ENCODE data around the gene IL22RA1. TPM values are rescaled to one million over a fixed set of nuclear protein-coding genes. Genes with fewer than 3 reads are reported as not detected.

Gene IL22RA1
- total and polyA plus RNA-seq, 10 of the 15 experiments (the other 5 are each of a cell fraction or from before 2014, with no cell fraction given), result not detected

DNA sequence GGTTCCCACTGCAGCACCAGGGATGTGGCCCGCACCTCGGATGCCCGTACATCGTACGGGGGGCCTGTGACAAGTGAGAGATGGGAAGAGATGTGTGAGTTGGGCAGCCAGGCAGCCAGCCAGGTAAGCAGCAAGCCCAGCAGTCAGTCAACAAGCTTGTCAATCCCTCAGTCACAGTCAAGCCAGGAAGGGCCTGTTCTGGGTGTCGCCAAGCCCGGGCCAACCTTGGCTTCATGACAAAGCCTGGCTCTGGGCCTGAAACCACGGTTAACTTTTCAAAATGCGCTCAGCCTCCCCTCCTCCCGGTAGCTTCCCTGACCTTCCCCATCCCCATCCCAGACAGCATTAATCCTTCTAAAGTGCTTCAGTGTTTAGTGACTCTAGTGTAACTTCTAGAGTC, 62.8 kb downstream of the IL22RA1 start:
- no peak overlapping the region for H3K9ac ChIP-seq (ENCODE audit: control insufficient read depth, insufficient read depth, low read length)
- ChIA-PET RAD21 (ENCODE audit: unreplicated experiment) (no interaction called here), POLR2A (no interaction called here), CTCF (interaction anchor here (1.6 kb wide), 1 partner anchor 9 kb away, joined by 4 read pairs; no protein-coding TSS in a partner anchor), SMC1A (ENCODE audit: uncharacterized antibody, unreplicated experiment) (interaction anchor here (0.9 kb wide), 1 partner anchor 11 kb away, joined by 3 read pairs; no protein-coding TSS in a partner anchor)
- H3K36me3 ChIP-seq (ENCODE audit: control insufficient read depth in 2 of 2, insufficient read depth in 2 of 2, low read length in 1 of 2), result no peaks in the 10 kb centered on the region
- H3K27me3 ChIP-seq (replicated peaks in 1 of 2; ENCODE audit: control insufficient read depth in 2 of 2, insufficient read depth in 2 of 2, low read length in 1 of 2), result peaks cover 0 to 2% of the 10 kb centered on the region in 2 experiments; a peak in 1 of 4 replicates
- in situ Hi-C loops (cut with MboI) (no loop called here), intact Hi-C loops (cut with micrococcal nuclease; ENCODE audit: unreplicated experiment) (no loop called here)
- BruUV-seq (replicated peaks), result no TSS peak
- WGBS (ENCODE audit: insufficient coverage, insufficient replicate concordance, low lambda C conversion rate, missing lambda C conversion rate), result 37% methylated on average over 10 of the region's 10 CpGs
- no peak overlapping the region for H3K4me3 ChIP-seq
- FAIRE-seq (no peak), DNase-seq (ENCODE audit: low read depth, low spot score) (no peak), ATAC-seq (no peak)
- no peak overlapping the region for H3K27ac ChIP-seq (ENCODE audit: control insufficient read depth, insufficient read depth)
- no peaks in the 10 kb centered on the region for H3K4me1 ChIP-seq (ENCODE audit: control insufficient read depth, insufficient read depth, low read length)
- no peak for TF ChIP-seq SKIL (IDR thresholded peaks at IDR 0.05; ENCODE audit: low read depth, poor library complexity, severe bottlenecking)
- no peak for TF ChIP-seq NFYA (IDR thresholded peaks at IDR 0.05; ENCODE audit: borderline replicate concordance, low read depth, low read length)
- no peak for TF ChIP-seq MAX (IDR thresholded peaks at IDR 0.05; ENCODE audit: low read depth, low read length)
- TF ChIP-seq ZNF207 (IDR thresholded peaks at IDR 0.05; ENCODE audit: borderline replicate concordance), result no peak
- TF ChIP-seq ZBTB33 (IDR thresholded peaks at IDR 0.05), result no peak
- TF ChIP-seq CEBPB (IDR thresholded peaks at IDR 0.05; ENCODE audit: borderline replicate concordance in 1 of 2, low read depth in 2 of 2, low read length in 2 of 2), result no peak
- no peak for TF ChIP-seq MTA2 (IDR thresholded peaks at IDR 0.05; ENCODE audit: low read depth)
- TF ChIP-seq, protein P1, sequence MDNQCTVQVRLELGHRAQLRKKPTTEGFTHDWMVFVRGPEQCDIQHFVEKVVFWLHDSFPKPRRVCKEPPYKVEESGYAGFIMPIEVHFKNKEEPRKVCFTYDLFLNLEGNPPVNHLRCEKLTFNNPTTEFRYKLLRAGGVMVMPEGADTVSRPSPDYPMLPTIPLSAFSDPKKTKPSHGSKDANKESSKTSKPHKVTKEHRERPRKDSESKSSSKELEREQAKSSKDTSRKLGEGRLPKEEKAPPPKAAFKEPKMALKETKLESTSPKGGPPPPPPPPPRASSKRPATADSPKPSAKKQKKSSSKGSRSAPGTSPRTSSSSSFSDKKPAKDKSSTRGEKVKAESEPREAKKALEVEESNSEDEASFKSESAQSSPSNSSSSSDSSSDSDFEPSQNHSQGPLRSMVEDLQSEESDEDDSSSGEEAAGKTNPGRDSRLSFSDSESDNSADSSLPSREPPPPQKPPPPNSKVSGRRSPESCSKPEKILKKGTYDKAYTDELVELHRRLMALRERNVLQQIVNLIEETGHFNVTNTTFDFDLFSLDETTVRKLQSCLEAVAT (IDR thresholded peaks at IDR 0.05), result no peak
- no peak for TF ChIP-seq NR2C2 (IDR thresholded peaks at IDR 0.05; ENCODE audit: borderline replicate concordance, control insufficient read depth, insufficient read length, low read depth)
- TF ChIP-seq SMAD1 (IDR thresholded peaks at IDR 0.05; ENCODE audit: low read depth, partially characterized antibody), result no peak
- TF ChIP-seq BHLHE40 (IDR thresholded peaks at IDR 0.05; ENCODE audit: borderline replicate concordance in 1 of 2, low read depth in 2 of 2, low read length in 1 of 2), result no peak
- no peak for TF ChIP-seq SUPT20H (IDR thresholded peaks at IDR 0.05; ENCODE audit: borderline replicate concordance, control insufficient read depth, low read depth, low read length)
- TF ChIP-seq KDM1A (IDR thresholded peaks at IDR 0.05; ENCODE audit: borderline replicate concordance), result no peak
- H3K9me3 ChIP-seq (replicated peaks; ENCODE audit: control insufficient read depth, insufficient read depth, low read length), result no peaks in the 10 kb centered on the region
- no peaks in the 10 kb centered on the region for H3K79me2 ChIP-seq (ENCODE audit: control insufficient read depth, insufficient read depth, low read length)
- no peak overlapping the region for H3K4me2 ChIP-seq (ENCODE audit: control insufficient read depth, insufficient read depth)
- H2AFZ ChIP-seq (ENCODE audit: control insufficient read depth, low read depth, low read length), result no peak overlapping the region
- H4K20me1 ChIP-seq (ENCODE audit: control insufficient read depth, insufficient read depth), result no peaks in the 10 kb centered on the region
